Measurements from ENCODE around the gene ATP9A.
"Not testable (repeated sequence)": the region's sequence is repeated elsewhere in the genome, so short reads cannot be mapped to it uniquely, and the experiment has no call there.

The ATP9A gene

GRCh38 chr20:51750037-51750769, 18.0 kb downstream of the ATP9A start:
- peak; percentile 88 for DNase-seq

- DNase-seq = peak; percentile 81
These were observed 18.5 kb downstream of the ATP9A start for GRCh38 chr20:51749674-51750036.

- no peak for DNase-seq
These were observed 20.8 kb downstream of the ATP9A start for GRCh38 chr20:51747182-51747911.

GRCh38 chr20:51745804-51746203, 22.4 kb downstream of the ATP9A start:
- no peak for DNase-seq

- DNase-seq = no peak
These were observed 27.4 kb downstream of the ATP9A start for GRCh38 chr20:51740838-51741237.

GRCh38 chr20:51740308-51740707, 27.9 kb downstream of the ATP9A start:
- DNase-seq = not testable (repeated sequence)

- no peak for DNase-seq
These were observed 28.4 kb downstream of the ATP9A start for GRCh38 chr20:51739722-51740249.

GRCh38 chr20:51738877-51739447, 29.2 kb downstream of the ATP9A start:
- DNase-seq = no peak

- DNase-seq = not testable (repeated sequence)
These were observed 29.9 kb downstream of the ATP9A start for GRCh38 chr20:51738261-51738660.

GRCh38 chr20:51736947-51737346, 31.2 kb downstream of the ATP9A start:
- no peak for DNase-seq

GRCh38 chr20:51735728-51736600, 32.2 kb downstream of the ATP9A start:
- no peak for DNase-seq

- DNase-seq = no peak
These were observed 33.1 kb downstream of the ATP9A start for GRCh38 chr20:51734876-51735720.

- no peak for DNase-seq
These were observed 35.1 kb downstream of the ATP9A start for GRCh38 chr20:51733070-51733469.

GRCh38 chr20:51732096-51732791, 35.9 kb downstream of the ATP9A start:
- peak; percentile 9 for DNase-seq

- DNase-seq = peak; percentile 4
These were observed 36.5 kb downstream of the ATP9A start for GRCh38 chr20:51731731-51732095.

- no peak for DNase-seq
These were observed 38.4 kb downstream of the ATP9A start for GRCh38 chr20:51729771-51730170.

- no peak for DNase-seq
These were observed 39.5 kb downstream of the ATP9A start for GRCh38 chr20:51728737-51729136.

- DNase-seq = no peak
These were observed 40.3 kb downstream of the ATP9A start for GRCh38 chr20:51727872-51728271.

- DNase-seq = no peak
These were observed 42.5 kb downstream of the ATP9A start for GRCh38 chr20:51725584-51726176.

GRCh38 chr20:51723026-51723425, 45.2 kb downstream of the ATP9A start:
- not testable (repeated sequence) for DNase-seq

GRCh38 chr20:51722246-51722645, 45.9 kb downstream of the ATP9A start:
- not testable (repeated sequence) for DNase-seq
